RCC 7860 (cell line): ENCODE measurements around the gene ZDHHC11B.
A peak's percentile ranks its signal among the peaks of the same experiment; 100 is the strongest.
"Not testable (repeated sequence)": the region's sequence is repeated elsewhere in the genome, so short reads cannot be mapped to it uniquely, and the experiment has no call there.

Experiments
- DNase-seq: peaks from one replicate; pipeline ENCODE4 v3.0.0-alpha.2; 2015; ENCODE audit warnings: low spot score
- FAIRE-seq: peaks from 2 replicates; lab custom pipeline; 2012; peaks lifted over from hg19 to GRCh38; lab: Jason Lieb, UNC

The ZDHHC11B gene

DNA sequence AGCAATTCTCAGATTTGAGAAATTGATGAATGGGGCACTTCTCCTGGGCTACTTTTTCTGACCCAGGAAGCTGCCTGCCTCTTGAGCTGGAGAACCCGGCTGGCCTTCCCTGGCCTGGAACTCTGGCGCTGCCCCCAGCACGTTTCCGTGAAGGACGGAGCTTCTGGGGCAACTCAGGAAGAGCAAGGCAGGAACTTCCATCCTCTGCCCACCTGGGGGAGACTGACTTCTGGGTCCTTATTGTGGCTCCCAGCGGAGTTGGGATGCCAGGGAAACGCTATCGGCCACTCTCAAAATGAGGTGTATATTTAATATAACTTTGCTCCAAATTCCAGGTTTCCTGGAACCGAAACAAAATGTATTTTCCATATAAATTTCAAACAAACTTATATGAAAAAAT, 57.4 kb downstream of the ZDHHC11B start:
- FAIRE-seq, result peak; percentile 27
- not testable (repeated sequence) for DNase-seq

DNA sequence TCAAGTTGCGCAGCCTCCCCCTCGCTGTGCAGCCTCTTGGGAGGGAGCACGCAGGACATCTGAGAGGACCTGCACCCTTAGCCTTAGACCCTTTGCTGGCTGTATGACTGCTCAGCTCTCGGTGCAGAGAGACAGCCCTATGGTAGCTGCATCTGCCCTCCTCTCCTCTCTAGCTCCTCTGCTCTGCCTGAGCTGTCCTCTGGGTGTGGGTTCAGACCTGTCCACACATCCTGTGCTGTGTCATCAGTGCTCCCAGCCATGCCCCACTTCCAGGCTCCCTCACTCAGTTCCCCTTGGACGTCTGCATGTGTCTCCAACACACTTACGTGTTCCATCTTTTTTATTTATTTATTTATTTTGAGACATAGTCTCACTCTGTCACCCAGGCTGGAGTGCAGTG, 60.7 kb downstream of the ZDHHC11B start:
- not testable (repeated sequence) for FAIRE-seq, DNase-seq

DNA sequence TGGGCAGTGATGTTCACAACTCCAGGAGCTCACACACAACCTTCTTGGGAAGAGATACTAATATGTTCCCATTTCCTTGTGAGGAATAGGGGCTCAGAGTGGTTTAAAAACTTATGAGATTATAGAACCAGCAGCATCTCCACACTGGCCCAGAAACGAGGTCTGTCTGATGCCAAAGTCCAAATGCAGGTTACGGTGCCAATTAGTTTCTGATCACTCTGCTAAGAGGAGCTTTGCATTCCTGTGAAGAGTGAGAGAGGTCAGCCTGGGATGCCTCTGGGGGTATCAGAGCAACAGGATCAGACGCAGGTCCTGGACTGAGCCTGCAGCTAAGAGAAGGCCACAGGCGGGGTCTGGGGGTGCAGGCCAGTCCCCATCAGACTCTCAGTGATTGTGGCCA, 61.2 kb downstream of the ZDHHC11B start:
- not testable (repeated sequence) for FAIRE-seq, DNase-seq

DNA sequence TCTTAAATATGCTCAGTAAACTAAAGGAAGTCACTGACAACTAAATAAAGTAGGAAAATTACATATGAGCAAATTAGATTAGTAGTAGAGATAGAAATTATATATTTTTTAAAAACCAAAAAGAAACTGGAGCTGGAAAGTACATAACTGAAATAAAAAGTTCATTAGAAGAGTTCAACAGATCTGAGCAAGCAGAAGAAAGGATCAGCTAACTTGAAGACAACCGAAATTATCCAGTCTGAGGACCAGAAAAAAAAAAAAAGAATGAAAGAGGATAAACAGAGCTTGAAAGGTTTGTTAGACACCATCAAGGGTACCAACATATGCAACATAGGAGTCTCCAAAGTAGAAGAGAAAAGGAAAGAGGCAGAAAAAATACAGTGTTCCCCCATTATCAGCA, 65.2 kb downstream of the ZDHHC11B start:
- FAIRE-seq, result peak; percentile 55
- not testable (repeated sequence) for DNase-seq

DNA sequence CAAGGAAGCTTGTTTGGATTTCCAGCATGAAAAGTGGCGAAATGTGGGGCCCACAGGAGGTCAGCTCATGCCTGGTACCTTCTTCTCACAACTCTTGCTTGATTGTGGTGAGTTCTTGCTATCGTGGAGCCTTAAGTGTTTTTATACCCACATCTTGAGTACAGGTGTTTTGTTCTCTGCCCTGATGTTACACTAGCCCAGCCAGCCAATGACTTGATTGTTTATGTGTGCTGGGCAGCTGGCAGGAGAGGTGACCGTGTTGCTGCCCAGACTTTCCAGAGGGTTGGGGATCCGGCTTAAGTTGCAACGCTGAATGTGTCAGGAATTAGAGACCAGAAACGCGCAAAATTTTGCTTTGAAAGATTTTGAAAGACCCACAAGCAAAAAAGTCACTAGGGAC, 67.4 kb downstream of the ZDHHC11B start:
- FAIRE-seq, result no peak
- no peak for DNase-seq

DNA sequence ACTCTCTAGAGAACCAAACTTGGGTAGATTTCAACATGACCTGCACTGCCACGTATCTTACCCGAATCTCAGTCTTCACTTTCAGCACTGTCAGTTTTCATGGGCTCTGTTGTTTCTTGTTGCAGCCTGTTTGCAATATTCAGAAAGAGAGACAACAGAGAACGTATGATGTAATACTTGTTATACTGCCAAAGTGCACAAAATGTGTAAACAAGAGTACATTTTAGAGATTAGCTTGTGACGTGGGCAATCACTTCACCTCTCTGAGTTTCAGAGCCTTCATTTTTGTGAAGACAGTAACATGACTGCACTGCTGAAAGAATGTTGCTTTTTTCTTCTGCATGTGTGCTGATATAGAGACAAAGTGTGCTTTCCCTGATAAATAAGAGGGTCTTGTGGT, 67.8 kb downstream of the ZDHHC11B start:
- peak; percentile 1 for DNase-seq
- FAIRE-seq, result not testable (repeated sequence)

DNA sequence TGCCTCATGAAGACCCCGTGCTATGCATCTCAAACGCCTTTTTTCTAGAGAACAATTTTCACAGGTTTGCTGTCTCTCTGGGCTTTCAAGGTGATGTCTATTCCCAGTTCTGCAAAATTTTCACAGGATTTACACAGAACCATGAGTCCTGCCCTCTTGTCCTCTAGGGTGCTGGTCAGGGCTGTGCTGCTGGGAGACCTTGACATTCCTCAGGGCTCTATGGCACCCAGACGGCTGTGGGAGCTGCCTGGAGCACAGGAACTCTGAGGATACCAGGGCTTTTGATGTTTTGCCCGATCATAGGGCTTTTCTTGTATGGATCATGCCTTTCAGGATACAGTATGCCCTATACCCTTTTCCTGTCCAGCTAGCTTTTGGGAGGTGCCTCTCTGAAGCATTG, 68.9 kb downstream of the ZDHHC11B start:
- not testable (repeated sequence) for DNase-seq

DNA sequence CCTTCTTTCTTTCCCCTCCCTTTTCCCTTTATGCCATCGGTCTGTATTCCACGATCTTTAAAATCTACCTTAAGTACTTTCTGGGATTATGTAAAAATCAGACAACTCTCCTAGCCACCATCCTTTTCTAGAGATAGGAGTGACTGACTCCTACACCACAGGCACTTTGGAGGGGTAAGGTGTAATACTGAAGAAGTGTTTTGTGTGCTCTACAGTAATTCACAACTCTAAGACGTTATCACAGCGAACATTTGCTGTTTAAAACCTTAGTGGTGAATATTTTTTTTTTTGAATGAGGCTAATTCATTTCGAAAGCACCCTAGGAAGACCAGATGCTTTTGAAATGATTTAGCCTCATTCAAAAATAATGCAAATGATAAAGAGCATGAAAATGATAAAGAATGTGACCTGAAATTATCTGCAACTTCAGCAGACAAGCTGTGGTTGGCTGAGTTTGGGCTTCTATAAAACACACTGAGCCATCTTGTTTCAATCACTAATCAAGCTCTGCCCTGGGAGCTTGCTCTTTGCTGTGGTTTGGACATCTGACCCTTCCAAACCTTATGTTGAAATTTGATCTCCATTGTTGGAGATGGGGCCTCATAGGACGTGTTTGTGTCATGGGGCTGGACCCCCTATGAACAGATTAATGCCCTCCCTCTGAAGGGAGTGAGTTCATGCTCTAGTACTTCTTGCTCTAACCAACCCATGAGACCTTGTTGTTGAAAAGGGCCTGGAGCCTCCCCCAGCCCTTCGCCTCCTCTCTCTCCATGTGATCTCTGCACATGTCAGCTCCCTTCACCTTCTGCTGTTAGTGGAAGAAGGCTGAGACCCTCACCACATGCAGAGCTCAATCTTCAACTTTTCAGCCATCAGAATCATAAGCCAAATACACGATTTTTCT, 70.1 kb downstream of the ZDHHC11B start:
- not testable (repeated sequence) for FAIRE-seq

More for the DNA sequence above, 68.9 kb downstream of the ZDHHC11B start:
- not testable (repeated sequence) for FAIRE-seq

DNA sequence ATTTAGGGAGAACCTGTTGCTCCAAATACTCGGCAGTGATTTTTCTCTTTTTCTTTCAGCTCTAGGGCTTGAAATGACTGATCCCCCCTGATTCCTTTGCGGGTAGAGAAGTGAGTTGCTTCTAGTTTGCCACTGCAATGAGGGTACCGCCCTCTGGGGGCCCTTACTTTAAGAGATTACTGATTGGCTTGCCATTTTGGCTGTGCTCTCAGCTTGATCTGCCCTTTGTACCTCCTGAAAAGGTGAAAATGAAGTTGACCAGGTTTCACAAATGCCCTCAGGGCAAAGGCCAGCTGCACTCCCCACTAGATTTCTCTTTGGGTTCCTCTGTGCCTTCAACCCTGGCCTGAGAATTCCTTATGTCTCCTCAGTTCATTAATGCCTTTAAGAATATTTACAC, 70.8 kb downstream of the ZDHHC11B start:
- not testable (repeated sequence) for DNase-seq, FAIRE-seq

More for the DNA sequence above, 70.1 kb downstream of the ZDHHC11B start:
- DNase-seq, result not testable (repeated sequence)

DNA sequence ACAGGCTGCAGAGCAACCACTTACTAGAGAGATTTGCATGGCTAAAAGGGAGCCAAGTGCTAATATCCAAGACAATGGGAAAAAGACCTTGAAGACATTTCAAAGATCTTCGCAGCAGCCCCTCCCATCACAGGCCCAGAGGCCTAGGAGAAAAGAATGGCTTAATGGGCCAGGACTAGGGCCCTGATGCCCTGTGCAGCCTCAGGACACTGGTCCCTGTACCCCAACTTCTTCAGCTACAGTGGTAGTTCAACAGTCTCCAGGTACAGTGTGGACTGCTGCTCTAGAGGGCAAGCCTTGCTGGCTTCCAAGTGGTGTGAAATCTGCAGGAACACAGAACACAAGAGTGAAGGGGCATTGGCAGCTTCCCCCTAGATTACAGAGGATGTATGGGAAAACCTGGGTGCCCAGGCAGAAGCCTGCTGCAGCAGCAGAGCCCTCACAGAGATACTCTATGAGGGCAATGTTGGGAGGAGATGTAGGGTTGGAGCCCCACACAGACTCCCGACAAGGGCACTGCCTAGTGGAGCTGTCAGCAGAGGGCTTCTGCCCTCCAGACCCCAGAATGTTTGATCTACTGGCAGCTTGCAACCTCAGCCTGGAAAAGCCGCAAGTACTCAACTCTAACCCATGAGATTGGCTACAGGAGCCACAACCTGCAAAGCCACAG, 75.5 kb downstream of the ZDHHC11B start:
- peak; percentile 2 for DNase-seq
- FAIRE-seq, result not testable (repeated sequence)

DNA sequence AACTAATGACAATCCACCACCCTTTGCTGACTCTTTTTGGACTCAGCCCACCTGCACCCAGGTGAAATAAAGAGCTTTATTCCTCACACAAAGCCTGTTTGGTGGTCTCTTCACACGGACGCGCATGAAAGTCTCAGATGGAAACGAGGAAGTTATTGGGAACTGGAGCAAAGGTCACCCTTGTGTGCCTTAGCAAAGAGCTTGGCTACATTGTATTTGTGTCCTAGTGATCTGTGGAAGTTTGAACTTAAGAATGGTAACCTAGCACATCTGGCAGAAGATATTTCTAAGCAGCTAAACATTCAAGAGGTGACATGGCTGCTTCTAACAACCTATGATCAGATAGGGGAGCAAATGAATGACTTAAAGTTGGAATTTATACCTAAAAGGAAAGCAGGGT, 76.2 kb downstream of the ZDHHC11B start:
- not testable (repeated sequence) for FAIRE-seq, DNase-seq

DNA sequence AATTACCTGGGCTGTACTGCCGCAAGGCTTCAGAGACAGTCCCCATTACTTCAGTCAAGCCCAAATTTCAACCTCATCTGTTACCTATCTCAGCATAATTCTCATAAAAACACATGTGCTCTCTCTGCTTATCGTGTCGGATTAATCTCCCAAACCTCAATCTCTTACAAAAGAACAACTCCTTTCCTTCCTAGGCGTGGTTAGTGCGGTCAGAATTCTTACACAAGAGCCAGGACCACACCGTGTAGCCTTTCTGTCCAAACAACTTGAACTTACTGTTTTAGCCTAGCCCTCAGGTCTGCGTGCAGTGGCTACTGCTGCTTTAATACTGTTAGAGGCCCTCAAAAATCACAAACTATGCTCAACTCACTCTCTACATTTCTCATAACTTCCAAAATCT, 78.4 kb downstream of the ZDHHC11B start:
- not testable (repeated sequence) for FAIRE-seq
- DNase-seq, result peak; percentile 2

DNA sequence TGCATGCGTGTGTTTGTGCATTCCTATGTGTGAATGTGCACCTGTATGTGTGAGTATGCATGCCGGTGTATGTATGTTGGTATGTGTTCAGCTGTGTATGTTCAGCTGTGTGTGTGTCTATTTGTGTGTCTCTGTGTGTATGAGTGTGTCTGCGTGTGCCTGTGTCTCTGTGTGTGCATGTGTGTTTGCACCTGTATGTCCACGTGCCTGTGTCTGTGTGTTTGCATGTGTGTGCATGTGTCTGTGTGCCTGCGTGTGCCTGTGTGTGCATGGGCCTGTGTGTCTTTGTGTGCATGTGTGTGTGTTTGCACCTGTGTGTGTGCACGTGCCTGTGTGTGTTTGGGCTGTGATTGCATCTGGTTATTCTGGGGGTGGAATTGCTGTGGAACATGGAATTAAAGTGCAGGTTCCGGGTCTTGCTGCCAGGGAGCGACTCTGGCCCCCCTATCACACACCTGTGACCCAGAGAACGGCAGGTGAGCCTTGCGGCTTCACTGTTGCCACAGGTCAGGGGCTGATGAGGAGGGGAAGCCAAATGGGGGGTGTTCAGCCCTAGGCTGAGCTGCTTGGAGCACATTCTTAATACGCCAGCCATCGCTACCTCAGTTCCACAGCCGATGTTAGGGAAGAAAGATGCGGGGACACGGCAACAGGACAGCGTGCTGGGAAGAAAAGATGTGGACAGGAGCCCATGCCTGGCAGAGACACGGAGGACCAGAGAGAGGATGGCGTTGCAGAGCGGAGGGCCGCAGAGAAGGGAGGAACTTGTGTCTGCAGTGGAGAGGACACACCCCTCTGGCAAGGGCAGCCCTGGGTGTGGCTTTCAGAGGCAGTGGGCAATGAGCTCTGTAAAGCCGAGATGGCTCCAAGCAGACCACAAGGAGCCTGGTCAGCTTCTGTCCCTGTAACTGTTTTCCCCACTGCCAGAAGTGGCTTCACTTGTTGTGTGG, 87.5 kb downstream of the ZDHHC11B start:
- not testable (repeated sequence) for FAIRE-seq, DNase-seq

DNA sequence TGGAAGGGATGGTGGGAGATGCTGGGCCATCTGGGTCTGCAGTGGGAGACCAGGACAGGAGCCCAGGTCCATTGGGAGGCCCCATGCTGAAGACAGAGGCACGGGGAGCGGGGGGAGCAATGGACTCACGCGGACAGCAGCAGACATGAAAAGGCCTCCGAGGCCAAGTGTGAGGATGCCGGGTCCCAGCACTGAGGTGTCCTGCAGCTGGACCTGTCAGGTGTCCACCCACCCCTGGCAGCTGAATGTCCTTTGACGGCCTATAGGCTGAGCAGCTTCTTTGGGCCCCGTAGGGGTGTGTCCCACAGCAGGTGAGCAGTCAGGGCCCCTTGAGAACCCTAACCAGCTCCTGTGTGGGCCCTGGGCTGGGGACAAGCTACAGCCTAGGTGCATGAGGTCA, 88.3 kb downstream of the ZDHHC11B start:
- not testable (repeated sequence) for FAIRE-seq, DNase-seq

DNA sequence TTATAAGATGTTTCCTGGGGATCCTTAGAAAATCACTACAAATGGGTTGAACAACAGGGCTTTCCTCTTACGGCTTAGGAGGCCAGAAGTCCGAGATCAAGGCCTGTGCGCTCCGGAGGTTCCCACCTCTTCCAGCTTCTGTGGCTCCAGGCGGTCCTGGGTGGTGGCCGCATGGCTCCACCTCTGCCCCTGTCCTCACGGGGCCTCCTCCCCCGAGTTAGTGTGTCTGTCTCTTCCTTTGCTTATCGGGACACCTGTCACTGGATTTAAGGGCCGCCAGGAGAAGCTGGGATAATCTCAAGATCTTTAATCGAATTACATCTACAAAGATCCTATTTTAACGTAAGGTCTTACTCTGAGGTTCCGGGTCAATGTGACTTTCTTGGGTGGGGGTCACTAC, 89.1 kb downstream of the ZDHHC11B start:
- DNase-seq, result not testable (repeated sequence)

DNA sequence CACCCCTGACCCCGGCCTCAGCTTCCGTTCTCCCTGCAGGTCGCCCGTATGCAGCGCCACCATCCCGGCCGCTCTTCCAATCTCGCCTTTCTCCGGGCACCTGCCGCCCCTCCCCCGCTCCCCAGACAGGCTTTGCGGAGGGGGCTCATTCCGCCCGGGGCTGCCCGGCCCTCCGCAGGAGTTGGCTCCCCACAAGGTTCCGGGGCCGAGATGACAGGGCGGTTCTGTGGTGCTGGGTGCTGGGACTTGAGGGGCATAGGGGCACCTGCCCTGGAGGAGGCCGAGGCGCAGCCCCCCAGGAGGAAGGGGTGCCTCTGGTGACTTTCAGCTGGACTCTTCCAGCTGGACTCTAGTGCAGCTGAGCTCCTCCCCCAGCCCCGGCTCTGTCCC, 90.5 kb downstream of the ZDHHC11B start:
- not testable (repeated sequence) for DNase-seq, FAIRE-seq

More for the DNA sequence above, 89.1 kb downstream of the ZDHHC11B start:
- not testable (repeated sequence) for FAIRE-seq

DNA sequence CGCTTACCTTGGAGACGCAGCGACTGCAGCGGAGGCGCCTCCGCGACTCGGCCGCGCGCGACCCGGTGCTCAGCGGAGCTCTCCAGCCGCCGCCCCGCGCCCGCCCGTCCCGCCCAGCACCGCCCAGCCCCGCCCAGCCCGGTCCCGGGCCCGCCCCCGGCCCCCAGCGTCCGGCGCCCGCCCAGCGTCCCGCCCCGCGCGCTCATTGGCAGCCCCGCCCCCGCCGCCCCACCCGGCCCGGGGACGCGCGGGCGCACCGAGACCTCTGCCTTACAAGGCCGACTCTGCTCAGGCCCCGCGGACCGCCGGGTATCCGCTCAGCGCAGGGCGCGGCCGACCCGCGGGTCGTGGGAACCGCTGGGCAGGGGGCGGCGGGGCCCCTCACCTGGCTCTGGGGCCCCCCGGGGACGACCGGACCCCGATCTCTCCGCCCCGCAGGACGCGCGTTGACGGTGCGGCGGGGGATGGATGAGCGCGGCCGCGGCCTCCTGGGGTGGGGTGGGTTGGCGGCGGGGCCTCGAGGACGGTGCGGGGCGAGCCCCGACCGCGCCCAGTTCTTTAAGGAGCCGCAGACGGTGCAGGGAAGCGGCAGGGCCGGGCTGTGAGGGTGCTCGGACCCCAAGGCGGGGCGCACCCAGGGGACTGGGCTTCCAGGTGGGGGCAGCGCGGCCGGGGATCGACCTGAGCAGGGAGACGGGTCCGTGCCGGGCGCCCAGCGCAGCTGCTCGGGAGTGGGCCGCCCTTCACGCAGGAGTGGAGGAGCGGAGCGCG, 91.1 kb downstream of the ZDHHC11B start, which contains the start of gene TPPP:
TPPP (minus strand) TSS at position 82 of the 771 bp plus-strand sequence. CDS start 15,292 bp downstream, outside the sequence.
- DNase-seq, result peak; percentile 58
- not testable (repeated sequence) for FAIRE-seq

DNA sequence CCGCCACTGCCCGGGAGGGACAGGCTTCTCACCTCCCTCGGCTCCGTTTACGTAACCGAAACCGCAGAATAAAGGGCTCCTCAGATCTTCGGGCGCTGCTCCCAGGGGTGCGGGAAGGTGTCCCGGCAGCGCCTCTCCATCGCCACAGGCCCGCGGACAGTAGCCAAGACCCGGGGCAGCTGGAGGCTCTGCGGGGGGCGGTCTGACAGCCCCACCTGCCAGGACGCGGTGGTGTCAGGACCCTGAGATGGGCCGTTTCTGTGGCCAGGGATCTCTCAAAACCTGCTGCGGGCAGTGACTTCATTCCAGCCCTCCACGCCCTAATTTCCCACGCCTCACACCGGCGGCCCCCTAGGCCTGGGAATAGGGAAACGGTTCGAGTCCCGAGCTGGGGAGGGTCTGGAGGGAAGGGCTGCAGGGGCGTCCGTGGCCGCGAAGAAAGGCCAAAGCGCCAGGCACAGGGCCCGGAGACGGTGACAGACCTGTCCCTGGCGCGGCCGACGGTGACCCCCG, 91.9 kb downstream of the ZDHHC11B start:
- not testable (repeated sequence) for DNase-seq, FAIRE-seq

DNA sequence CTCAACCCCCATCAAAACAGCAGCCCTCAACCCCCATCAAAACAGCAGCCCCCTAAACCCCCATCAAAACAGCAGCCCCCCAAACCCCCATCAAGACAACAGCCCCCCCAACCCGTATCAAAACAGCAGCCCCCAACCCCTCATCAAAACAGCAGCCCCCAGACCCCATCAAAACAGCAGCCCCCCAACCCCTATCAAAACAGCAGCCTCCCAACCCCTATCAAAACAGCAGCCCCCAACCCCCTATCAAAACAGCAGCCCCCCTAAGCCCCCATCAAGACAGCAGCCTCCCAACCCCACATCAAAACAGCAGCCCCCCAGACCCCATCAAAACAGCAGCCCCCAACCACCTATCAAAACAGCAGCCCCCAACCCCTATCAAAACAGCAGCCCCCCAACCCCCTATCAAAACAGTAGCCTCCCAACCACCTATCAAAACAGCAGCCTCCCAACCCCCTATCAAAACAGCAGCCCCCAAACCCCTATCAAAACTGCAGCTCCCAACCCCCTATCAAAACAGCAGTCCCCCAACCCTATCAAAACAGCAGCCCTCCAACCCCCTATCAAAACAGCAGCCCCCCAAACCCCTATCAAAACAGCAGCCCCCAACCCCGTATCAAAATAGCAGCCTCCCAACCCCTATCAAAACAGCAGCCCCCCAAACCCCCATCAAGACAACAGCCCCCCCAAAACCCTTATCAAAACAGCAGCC, 92.6 kb downstream of the ZDHHC11B start:
- FAIRE-seq (no peak), DNase-seq (no peak)
